H9 (cell line): ENCODE results near the gene WDR75. TPM values are rescaled to one million over a fixed set of nuclear protein-coding genes. Genes with fewer than 3 reads are reported as not detected.

Source experiments
- DNase-seq: peaks from one replicate; pipeline ENCODE4 v3.0.0-alpha.2; 2017
- H2AFZ ChIP-seq: one replicate; pipeline ENCODE4 v1.6.1; 2013; ENCODE audit warnings: mild to moderate bottlenecking, low read length, control low read depth, moderate library complexity
- H2AK5ac ChIP-seq: 2 replicates; pipeline ENCODE4 v1.6.1; 2013; ENCODE audit warnings: low read length, control low read depth, mixed read lengths; ENCODE audit not compliant: insufficient read length
- H2BK120ac ChIP-seq: one replicate; pipeline ENCODE4 v1.6.1; 2013; ENCODE audit warnings: low read depth, mild to moderate bottlenecking, low read length, control low read depth, inconsistent platforms; ENCODE audit not compliant: poor library complexity, severe bottlenecking
- H2BK12ac ChIP-seq: 2 replicates; pipeline ENCODE4 v1.6.1; 2013; ENCODE audit warnings: low read length, control low read depth, mixed read lengths, low read depth; ENCODE audit not compliant: insufficient read length
- H2BK15ac ChIP-seq: 2 replicates; pipeline ENCODE4 v1.6.1; 2013; ENCODE audit warnings: low read depth, low read length, control low read depth
- H2BK20ac ChIP-seq: one replicate; pipeline ENCODE4 v1.6.1; 2013; ENCODE audit warnings: low read depth, mild to moderate bottlenecking, low read length, control low read depth, inconsistent platforms; ENCODE audit not compliant: poor library complexity, severe bottlenecking
- H2BK5ac ChIP-seq: 2 replicates; pipeline ENCODE4 v1.6.1; 2013; ENCODE audit warnings: low read length, control low read depth, mixed read lengths; ENCODE audit not compliant: insufficient read length
- H3K14ac ChIP-seq: 2 replicates; pipeline ENCODE4 v1.6.1; 2013; ENCODE audit warnings: low read length, control low read depth; ENCODE audit not compliant: insufficient read depth
- H3K18ac ChIP-seq: 2 replicates; pipeline ENCODE4 v1.6.1; 2013; ENCODE audit warnings: low read depth, mild to moderate bottlenecking, mixed read lengths, low read length, control low read depth; ENCODE audit not compliant: insufficient read length
- H3K23ac ChIP-seq: 2 replicates; pipeline ENCODE4 v1.6.1; 2013; ENCODE audit warnings: low read length, control low read depth, mixed read lengths, low read depth; ENCODE audit not compliant: insufficient read length
- H3K23me2 ChIP-seq: 2 replicates; pipeline ENCODE4 v1.6.1; 2013; ENCODE audit warnings: low read depth, mild to moderate bottlenecking, mixed read lengths, low read length, control low read depth; ENCODE audit not compliant: insufficient read length, poor library complexity, severe bottlenecking
- H3K27ac ChIP-seq: 2 replicates; pipeline ENCODE4 v1.5.1; 2013; ENCODE audit warnings: low read length, control low read depth, mixed read lengths, low read depth; ENCODE audit not compliant: insufficient read length
- H3K27me3 ChIP-seq: 2 replicates; pipeline ENCODE4 v1.6.1; 2013; ENCODE audit warnings: low read length, control low read depth, inconsistent platforms; ENCODE audit not compliant: insufficient read depth
- H3K4ac ChIP-seq: 2 replicates; pipeline ENCODE4 v1.6.1; 2013; ENCODE audit warnings: low read depth, mild to moderate bottlenecking, control low read depth, inconsistent platforms, low read length, moderate library complexity
- H3K4me1 ChIP-seq: 2 replicates; pipeline ENCODE4 v1.6.1; 2013; ENCODE audit warnings: low read length, control low read depth, inconsistent platforms; ENCODE audit not compliant: insufficient read depth
- H3K4me2 ChIP-seq: 2 replicates; pipeline ENCODE4 v1.6.1; 2013; ENCODE audit warnings: low read length, control low read depth, mixed read lengths; ENCODE audit not compliant: insufficient read length, insufficient read depth
- H3K56ac ChIP-seq: 2 replicates; pipeline ENCODE4 v1.6.1; 2013; ENCODE audit warnings: low read depth, mild to moderate bottlenecking, mixed read lengths, low read length, control low read depth; ENCODE audit not compliant: insufficient read length
- H3K79me1 ChIP-seq: 2 replicates; pipeline ENCODE4 v1.6.1; 2013; ENCODE audit warnings: low read depth, mild to moderate bottlenecking, moderate library complexity, low read length, control low read depth, inconsistent platforms; ENCODE audit not compliant: insufficient read depth, poor library complexity, severe bottlenecking
- H3K79me2 ChIP-seq: 2 replicates; pipeline ENCODE4 v1.6.1; 2013; ENCODE audit warnings: low read length, control low read depth, inconsistent platforms; ENCODE audit not compliant: insufficient read depth
- H3K9ac ChIP-seq: 2 replicates; pipeline ENCODE4 v1.6.1; 2013; ENCODE audit warnings: low read length, control low read depth, mixed read lengths; ENCODE audit not compliant: insufficient read length; ENCODE audit errors: extremely low read depth
- H3K9me3 ChIP-seq: one replicate; pipeline ENCODE4 v1.6.1; 2013; ENCODE audit warnings: low read depth, low read length, inconsistent platforms; ENCODE audit not compliant: control insufficient read depth
- H3T11ph ChIP-seq: one replicate; pipeline ENCODE4 v1.6.1; 2013; ENCODE audit warnings: mild to moderate bottlenecking, low read length, control low read depth, inconsistent platforms
- H4K20me1 ChIP-seq: one replicate; pipeline ENCODE4 v1.6.1; 2013; ENCODE audit not compliant: control insufficient read depth, insufficient read length, insufficient read depth
- H4K5ac ChIP-seq: 2 replicates; pipeline ENCODE4 v1.6.1; 2013; ENCODE audit warnings: low read depth, mild to moderate bottlenecking, mixed read lengths, low read length, control low read depth; ENCODE audit not compliant: insufficient read length
- H4K8ac ChIP-seq: replicated peaks from 2 replicates; pipeline ENCODE4 v1.6.1; 2013; ENCODE audit warnings: low read length, control low read depth, mixed read lengths, low read depth; ENCODE audit not compliant: insufficient read length
- H4K91ac ChIP-seq: 2 replicates; pipeline ENCODE4 v1.6.1; 2013; ENCODE audit warnings: low read depth, mild to moderate bottlenecking, moderate library complexity, mixed read lengths, low read length, control low read depth; ENCODE audit not compliant: insufficient read length
- H3K27ac Mint-ChIP-seq, 3 experiments: 2 replicates in 2 of 3; 3 replicates in 1 of 3; pipeline ENCODE4 v1.8.0; 2020 to 2021; ENCODE audit warnings: mixed read lengths in 3 of 3, mild to moderate bottlenecking in 1 of 3, moderate library complexity in 1 of 3
- H3K27me3 Mint-ChIP-seq: 2 replicates; pipeline ENCODE4 v1.8.0; 2021; ENCODE audit warnings: low read depth, mild to moderate bottlenecking, moderate library complexity, mixed read lengths
- H3K36me3 Mint-ChIP-seq, 3 experiments: 2 replicates in 2 of 3; 3 replicates in 1 of 3; pipeline ENCODE4 v1.8.0; 2020 to 2021; ENCODE audit warnings: low read depth in 3 of 3, mixed read lengths in 3 of 3; ENCODE audit not compliant: insufficient read depth in 1 of 3
- H3K4me1 Mint-ChIP-seq, 2 experiments: 2 replicates each; pipeline ENCODE4 v1.8.0; 2020; ENCODE audit warnings: mixed read lengths in 2 of 2
- H3K4me3 Mint-ChIP-seq, 2 experiments: 2 replicates in 1 of 2; 3 replicates in 1 of 2; pipeline ENCODE4 v1.8.0; 2020 to 2021; ENCODE audit warnings: mild to moderate bottlenecking in 2 of 2, mixed read lengths in 2 of 2, moderate library complexity in 1 of 2
- H3K9me3 Mint-ChIP-seq, 2 experiments: 2 replicates in 1 of 2; 3 replicates in 1 of 2; pipeline ENCODE4 v1.8.0; 2020; ENCODE audit warnings: mild to moderate bottlenecking in 2 of 2, mixed read lengths in 2 of 2, moderate library complexity in 1 of 2
- CTCF ChIP-seq: fragments of 200-600 bp; sonication (generic); conservative IDR thresholded peaks from 3 replicates; pipeline ENCODE4 v1.8.0; 2021; ENCODE audit warnings: antibody characterized with exemption, mild to moderate bottlenecking
- WGBS: extraction: QIAGEN DNeasy Blood & Tissue Kit; methylation state at CpG from one replicate; pipeline ENCODE4 v1.1.7; 2013; ENCODE audit warnings: missing lambda C conversion rate, low lambda C conversion rate, mixed read lengths; ENCODE audit not compliant: insufficient read length; ENCODE audit errors: extremely low coverage; 5-methylcytosine and 5-hydroxymethylcytosine counted together
- total RNA-seq: library from RNA; stranded (reverse); gene quantifications from 2 replicates; pipeline ENCODE4 v1.2.1, GENCODE V29; 2021

Gene WDR75
- total RNA-seq, 1 experiment from 2014 or later: 80.6 TPM

- H3K9ac ChIP-seq: no peak overlapping the region
- H2BK12ac ChIP-seq: no peak overlapping the region
- H3K4me3 Mint-ChIP-seq: no peak overlapping the region
- H3K14ac ChIP-seq: no peak overlapping the region
- no peak overlapping the region for H3K23ac ChIP-seq
- H3K4me1 Mint-ChIP-seq: peaks cover 2 to 5% of the 10 kb centered on the region in 2 experiments; a peak in 2 of 4 replicates
- no peaks in the 10 kb centered on the region for H4K20me1 ChIP-seq
- no peak overlapping the region for H4K5ac ChIP-seq
- no peak overlapping the region for H3T11ph ChIP-seq
- peaks cover 0 to 2% of the 10 kb centered on the region in 2 experiments; a peak in 1 of 5 replicates for H3K9me3 Mint-ChIP-seq
- H4K8ac ChIP-seq: no peak overlapping the region
- no peak overlapping the region for H4K91ac ChIP-seq
- H3K36me3 Mint-ChIP-seq: peaks cover 11 to 17% (median 16%) of the 10 kb centered on the region in 3 experiments
- H2BK15ac ChIP-seq: no peak overlapping the region
- no peak overlapping the region for H2BK20ac ChIP-seq
- no CpG with 5 or more reads among the region's 1 CpG for WGBS
- no peak overlapping the region for H3K4ac ChIP-seq
- no peak overlapping the region for H3K27ac ChIP-seq
- peaks cover 42% of the 10 kb centered on the region for H3K79me2 ChIP-seq
- no peak overlapping the region for H2AFZ ChIP-seq
- DNase-seq: no peak
- no peaks in the 10 kb centered on the region for H3K9me3 ChIP-seq
- H3K27ac Mint-ChIP-seq: no peak overlapping the region
- H2AK5ac ChIP-seq: no peak overlapping the region
- H3K23me2 ChIP-seq: no peaks in the 10 kb centered on the region
- no peaks in the 10 kb centered on the region for H3K27me3 Mint-ChIP-seq
- no peak overlapping the region for H2BK5ac ChIP-seq
- no peaks in the 10 kb centered on the region; the same call in 1 of the 2 replicates for H3K4me1 ChIP-seq
- no peak overlapping the region for H3K56ac ChIP-seq
- H3K27me3 ChIP-seq: no peaks in the 10 kb centered on the region
- no peak overlapping the region for H2BK120ac ChIP-seq
- peaks cover 2% of the 10 kb centered on the region for H3K79me1 ChIP-seq
- H3K4me2 ChIP-seq: no peak overlapping the region
- no peak for TF ChIP-seq CTCF
- no peak overlapping the region for H3K18ac ChIP-seq
These were observed 3.0 kb downstream of the WDR75 start for GRCh38 chr2:189444322-189444721.
